Spleen (tissue), 11 donors: Measurements from ENCODE around the gene NEDD9. TPM values are rescaled to one million over a fixed set of nuclear protein-coding genes. Genes with fewer than 3 reads are reported as not detected.

Source experiments
- DNase-seq: peaks from one replicate; pipeline ENCODE4 v3.0.0-alpha.2; 2020
- H3K27ac ChIP-seq, 8 donors: fragments of 200-600 bp; sonication (generic) in 7 of 8; 1 replicate in 4 of 8; 2 replicates in 4 of 8; pipeline versions ENCODE4 v1.5.0 to v1.8.0; 2016 to 2021; ENCODE audit warnings: inconsistent platforms in 4 of 8, mild to moderate bottlenecking in 4 of 8, moderate library complexity in 1 of 8
- H3K27me3 ChIP-seq, 7 donors: fragments of 200-600 bp; sonication (generic) in 6 of 7; replicated peaks in 1 of 7; 1 replicate in 4 of 7; 2 replicates in 3 of 7; pipeline versions ENCODE4 v1.5.0 to v1.8.0; 2016 to 2021; ENCODE audit warnings: inconsistent platforms in 3 of 7, mild to moderate bottlenecking in 1 of 7
- H3K36me3 ChIP-seq, 6 donors: fragments of 200-600 bp; sonication (generic) in 5 of 6; 1 replicate in 4 of 6; 2 replicates in 2 of 6; pipeline versions ENCODE4 v1.5.0 to v1.8.0; 2016 to 2021; ENCODE audit warnings: inconsistent platforms in 2 of 6
- H3K4me1 ChIP-seq, 6 donors: fragments of 200-600 bp; sonication (generic) in 5 of 6; 1 replicate in 3 of 6; 2 replicates in 3 of 6; pipeline versions ENCODE4 v1.5.0 to v1.8.0; 2016 to 2021; ENCODE audit warnings: inconsistent platforms in 3 of 6
- H3K4me3 ChIP-seq, 8 donors: fragments of 200-600 bp; sonication (generic) in 7 of 8; 1 replicate in 4 of 8; 2 replicates in 4 of 8; pipeline versions ENCODE4 v1.5.0 to v1.8.0; 2016 to 2021; ENCODE audit warnings: inconsistent platforms in 4 of 8, mild to moderate bottlenecking in 4 of 8, moderate library complexity in 2 of 8
- H3K9me3 ChIP-seq, 8 donors: fragments of 200-600 bp; sonication (generic) in 7 of 8; 1 replicate in 4 of 8; 2 replicates in 4 of 8; pipeline versions ENCODE4 v1.5.0 to v1.8.0; 2016 to 2021; ENCODE audit warnings: inconsistent platforms in 4 of 8
- CTCF ChIP-seq, 11 experiments: fragments of 200-600 bp in 7 of 11; fragments of 450-650 bp in 4 of 11; sonication (generic) in 4 of 11; IDR thresholded peaks in 8 of 11; conservative IDR thresholded peaks in 3 of 11; 1 replicate in 7 of 11; 2 replicates in 4 of 11; pipeline versions ENCODE4 v1.4.0 to v1.8.0; 2016 to 2021; ENCODE audit warnings: antibody characterized with exemption in 11 of 11, inconsistent platforms in 4 of 11, mild to moderate bottlenecking in 1 of 11
- POLR2A ChIP-seq, 3 donors: fragments of 450-650 bp; IDR thresholded peaks; one replicate each; pipeline ENCODE4 v1.5.1; 2017; ENCODE audit warnings: antibody characterized with exemption in 3 of 3, mild to moderate bottlenecking in 1 of 3
- POLR2AphosphoS5 ChIP-seq, 3 donors: sonication (generic); formaldehyde crosslinking; IDR thresholded peaks; one replicate each; pipeline ENCODE4 v1.5.1; 2017; ENCODE audit warnings: antibody characterized with exemption in 3 of 3
- WGBS, 5 donors: extraction: QIAGEN DNeasy Blood & Tissue Kit in 3 of 5; methylation state at CpG; one replicate each; pipeline versions ENCODE4 v1.1.5 to v1.1.7; 2013 to 2018; 5-methylcytosine and 5-hydroxymethylcytosine counted together
- intact Hi-C: fragments of 100-400 bp; cut with DNase I; formaldehyde crosslinking; loops from one replicate; pipeline ENCODE4 v1.15.0; 2023; ENCODE audit warnings: low total_unique reads
- polyA plus RNA-seq, 3 donors: library from polyadenylated mRNA; stranded (reverse); fragments of 200-250 nt; gene quantifications; one replicate each; pipeline ENCODE4 v1.2.1, GENCODE V29; 2013
- total RNA-seq, 7 donors: library from RNA; depleted of rRNA in 3 of 7; stranded (reverse); fragments of >200 nt in 3 of 7; fragmentation: NEBNext Ultra II Directional in 4 of 7; extraction: Animal tissue kit (Norgen Biotek cat#: 25700) in 4 of 7; gene quantifications; one replicate each; pipeline versions ENCODE4 v1.1.0 to v1.2.1, GENCODE V29; 2016 to 2021
- donor health status: healthy with polysubstance abuse.
- donor health status: DM: no; HTN: no; CAD: no; lungs with moderate emphysema.
- donor health status: DM: no; HTN: no; CAD: no.
- donor health status: Bipolar disorder and iron deficiency.
- donor health status: healthy.
- donor health status: DM: no; HTN: no; CAD: no.
- donor health status: DM: yes; HTN: yes; CAD: no.

The NEDD9 gene
- total and polyA plus RNA-seq, 10 donors = 16.1 to 208 (median 115) TPM

- peaks cover 0 to 24% (median 11%) of the 10 kb centered on the region in 8 donors for H3K9me3 ChIP-seq
- 93 to 99% (median 96%) methylated on average over 3 of the region's 3 CpGs for WGBS, 5 donors
- intact Hi-C loops = no loop called here
- TF ChIP-seq CTCF (IDR thresholded peaks at IDR 0.05 in 8 of 11, conservative IDR thresholded peaks at IDR 0.05 in 3 of 11) (no peak), POLR2AphosphoS5 (IDR thresholded peaks at IDR 0.05) (no peak)
- H3K36me3 ChIP-seq = peaks cover 13 to 74% (median 56%) of the 10 kb centered on the region in 6 donors
- H3K27me3 ChIP-seq = no peaks in the 10 kb centered on the region
- H3K4me3 ChIP-seq = no peak overlapping the region
- H3K27ac ChIP-seq = peak overlapping the region in 1 of 8 donors; percentile 13
- DNase-seq = no peak
- no peaks in the 10 kb centered on the region for H3K4me1 ChIP-seq
These were observed 48.6 kb downstream of the NEDD9 start for GRCh38 chr6:11183761-11184362.

- peaks cover 9 to 52% (median 33%) of the 10 kb centered on the region in 6 donors for H3K36me3 ChIP-seq
- peaks cover 0 to 24% (median 11%) of the 10 kb centered on the region in 8 donors for H3K9me3 ChIP-seq
- no peak overlapping the region for H3K27ac ChIP-seq
- no peaks in the 10 kb centered on the region for H3K27me3 ChIP-seq
- 96 to 99% (median 98%) methylated on average over 3 of the region's 3 CpGs for WGBS, 5 donors
- DNase-seq = no peak
- intact Hi-C loops = no loop called here
- TF ChIP-seq POLR2AphosphoS5 (IDR thresholded peaks at IDR 0.05) (no peak), CTCF (IDR thresholded peaks at IDR 0.05 in 8 of 11, conservative IDR thresholded peaks at IDR 0.05 in 3 of 11) (no peak), POLR2A (IDR thresholded peaks at IDR 0.05) (no peak)
- no peak overlapping the region for H3K4me3 ChIP-seq
- H3K4me1 ChIP-seq = no peaks in the 10 kb centered on the region
These were observed 50.9 kb downstream of the NEDD9 start for GRCh38 chr6:11181478-11182136.

GRCh38 chr6:11179419-11180202 is 52.9 kb downstream of the NEDD9 start:
- Histone ChIP-seq H3K36me3 (peaks cover 0 to 32% (median 14%) of the 10 kb centered on the region in 6 donors), H3K27me3 (no peaks in the 10 kb centered on the region), H3K4me1 (no peaks in the 10 kb centered on the region), H3K9me3 (peaks cover 0 to 24% (median 11%) of the 10 kb centered on the region in 8 donors), H3K27ac (no peak overlapping the region), H3K4me3 (no peak overlapping the region)
- 85 to 94% (median 92%) methylated on average over 8 of the region's 8 CpGs for WGBS, 5 donors
- TF ChIP-seq CTCF (IDR thresholded peaks at IDR 0.05 in 8 of 11, conservative IDR thresholded peaks at IDR 0.05 in 3 of 11) = no peak
- no peak for TF ChIP-seq POLR2AphosphoS5 (IDR thresholded peaks at IDR 0.05)
- no peak for TF ChIP-seq POLR2A (IDR thresholded peaks at IDR 0.05)
- intact Hi-C loops = loop anchor here (10.0 kb wide), 1 partner anchor 315 kb away; no protein-coding TSS in a partner anchor
- no peak for DNase-seq

GRCh38 chr6:11179088-11179418 is 53.4 kb downstream of the NEDD9 start:
- TF ChIP-seq POLR2A (IDR thresholded peaks at IDR 0.05) (no peak), POLR2AphosphoS5 (IDR thresholded peaks at IDR 0.05) (no peak), CTCF (IDR thresholded peaks at IDR 0.05 in 8 of 11, conservative IDR thresholded peaks at IDR 0.05 in 3 of 11) (no peak)
- intact Hi-C loops = loop anchor here (10.0 kb wide), 1 partner anchor 316 kb away; no protein-coding TSS in a partner anchor
- H3K9me3 ChIP-seq = peaks cover 0 to 24% (median 11%) of the 10 kb centered on the region in 8 donors
- WGBS, 5 donors = 65 to 98% (median 91%) methylated on average over 6 of the region's 6 CpGs
- DNase-seq = no peak
- H3K27ac ChIP-seq = no peak overlapping the region
- H3K27me3 ChIP-seq = no peaks in the 10 kb centered on the region
- no peaks in the 10 kb centered on the region for H3K4me1 ChIP-seq
- H3K36me3 ChIP-seq = peaks cover 0 to 26% (median 8%) of the 10 kb centered on the region in 6 donors
- no peak overlapping the region for H3K4me3 ChIP-seq
